ENCODE data around the gene DEXI. TPM values are rescaled to one million over a fixed set of nuclear protein-coding genes. Genes with fewer than 3 reads are reported as not detected.

DEXI gene
- total RNA-seq, 4 donors from 2014 or later, result 79.2 to 136 (median 102) TPM

- Histone ChIP-seq H3K4me1 (peaks cover 0 to 10% (median 8%) of the 10 kb centered on the region in 3 donors), H3K27me3 (no peaks in the 10 kb centered on the region), H3K4me3 (no peak overlapping the region), H3K36me3 (peaks cover 0 to 60% of the 10 kb centered on the region in 2 donors), H3K9me3 (no peaks in the 10 kb centered on the region), H3K27ac (peak overlapping the region in 2 of 4 donors; percentile 11 to 14)
- TF ChIP-seq EP300 (IDR thresholded peaks at IDR 0.05) (no peak), POLR2A (IDR thresholded peaks at IDR 0.05) (no peak), CTCF (IDR thresholded peaks at IDR 0.05) (no peak)
- no peak for ATAC-seq
- 33 to 46% methylated on average over 1 to 4 of the region's 4 CpGs for WGBS, 2 donors (ENCODE audit: low coverage in 1 of 2)
Measured at GRCh38 chr16:10972108-10972818, 30.0 kb upstream of the DEXI start.

GRCh38 chr16:10971560-10971961, 29.3 kb upstream of the DEXI start:
- Histone ChIP-seq H3K27me3 (no peaks in the 10 kb centered on the region), H3K27ac (peak overlapping the region in 2 of 4 donors; percentile 11 to 14), H3K4me1 (peaks cover 0 to 10% (median 8%) of the 10 kb centered on the region in 3 donors), H3K4me3 (no peak overlapping the region), H3K36me3 (peaks cover 0 to 63% of the 10 kb centered on the region in 2 donors), H3K9me3 (no peaks in the 10 kb centered on the region)
- WGBS, 2 donors (ENCODE audit: low coverage in 1 of 2), result 26 to 29% methylated on average over 3 of the region's 3 CpGs
- peak; percentile 79 for ATAC-seq
- TF ChIP-seq CTCF (IDR thresholded peaks at IDR 0.05) (peak; percentile 70 to 92 (median 84)), POLR2A (IDR thresholded peaks at IDR 0.05) (no peak), POLR2AphosphoS5 (IDR thresholded peaks at IDR 0.05) (peak; percentile 27)

- TF ChIP-seq POLR2A (IDR thresholded peaks at IDR 0.05), result no peak
- TF ChIP-seq POLR2AphosphoS5 (IDR thresholded peaks at IDR 0.05), result no peak
- TF ChIP-seq CTCF (IDR thresholded peaks at IDR 0.05), result no peak
- no peak for TF ChIP-seq EP300 (IDR thresholded peaks at IDR 0.05)
- Histone ChIP-seq H3K27ac (no peak overlapping the region), H3K4me1 (peaks cover 0 to 10% (median 8%) of the 10 kb centered on the region in 3 donors), H3K9me3 (no peaks in the 10 kb centered on the region), H3K4me3 (no peak overlapping the region), H3K36me3 (peaks cover 0 to 54% of the 10 kb centered on the region in 2 donors), H3K27me3 (no peaks in the 10 kb centered on the region)
- peak; percentile 23 for ATAC-seq
- WGBS, 2 donors (ENCODE audit: low coverage in 1 of 2), result 73 to 90% methylated on average over 2 of the region's 2 CpGs
Measured at GRCh38 chr16:10970065-10970464, 27.8 kb upstream of the DEXI start.

- H3K27ac ChIP-seq, result no peak overlapping the region
- H3K9me3 ChIP-seq, result no peaks in the 10 kb centered on the region
- no peak overlapping the region for H3K4me3 ChIP-seq
- H3K4me1 ChIP-seq, result peaks cover 0 to 12% (median 8%) of the 10 kb centered on the region in 3 donors
- no peak for TF ChIP-seq POLR2AphosphoS5 (IDR thresholded peaks at IDR 0.05)
- TF ChIP-seq CTCF (IDR thresholded peaks at IDR 0.05), result no peak
- TF ChIP-seq POLR2A (IDR thresholded peaks at IDR 0.05), result no peak
- no peak for TF ChIP-seq EP300 (IDR thresholded peaks at IDR 0.05)
- ATAC-seq, result no peak
- H3K36me3 ChIP-seq, result peaks cover 0 to 54% of the 10 kb centered on the region in 2 donors
- 40 to 43% methylated on average over 1 of the region's 1 CpG for WGBS, 2 donors (ENCODE audit: low coverage in 1 of 2)
- no peaks in the 10 kb centered on the region for H3K27me3 ChIP-seq
Measured at GRCh38 chr16:10969615-10970014, 27.3 kb upstream of the DEXI start.

GRCh38 chr16:10968498-10968897, 26.2 kb upstream of the DEXI start:
- peaks cover 0 to 48% of the 10 kb centered on the region in 2 donors for H3K36me3 ChIP-seq
- no peaks in the 10 kb centered on the region for H3K9me3 ChIP-seq
- ATAC-seq, result no peak
- H3K4me3 ChIP-seq, result no peak overlapping the region
- no peak overlapping the region for H3K27ac ChIP-seq
- no peaks in the 10 kb centered on the region for H3K27me3 ChIP-seq
- H3K4me1 ChIP-seq, result peaks cover 0 to 22% (median 8%) of the 10 kb centered on the region in 3 donors
- no peak for TF ChIP-seq POLR2A (IDR thresholded peaks at IDR 0.05)
- no peak for TF ChIP-seq CTCF (IDR thresholded peaks at IDR 0.05)
- TF ChIP-seq POLR2AphosphoS5 (IDR thresholded peaks at IDR 0.05), result no peak
- no peak for TF ChIP-seq EP300 (IDR thresholded peaks at IDR 0.05)
- 86 to 100% methylated on average over 1 to 2 of the region's 3 CpGs for WGBS, 2 donors (ENCODE audit: low coverage in 1 of 2)
